Fibroblast of lung (primary cell): Measurements from ENCODE around the gene SUMF1. TPM values are rescaled to one million over a fixed set of nuclear protein-coding genes. Genes with fewer than 3 reads are reported as not detected.

Experiments
- DNase-seq, 2 donors: peaks; one replicate each; pipeline versions ENCODE4 v3.0.0 to v3.0.0-alpha.2; 2010; ENCODE audit warnings: low read depth in 2 of 2
- H2AFZ ChIP-seq: 2 replicates; pipeline ENCODE4 v1.5.1; 2012; ENCODE audit warnings: low read length, control low read depth, inconsistent platforms
- H3K27ac ChIP-seq: 2 replicates; pipeline ENCODE4 v1.5.1; 2011; ENCODE audit warnings: low read length, control low read depth; ENCODE audit not compliant: insufficient read depth
- H3K27me3 ChIP-seq: 2 replicates; pipeline ENCODE4 v1.5.1; 2011; ENCODE audit warnings: mild to moderate bottlenecking, low read length; ENCODE audit not compliant: control insufficient read depth, insufficient read depth
- H3K36me3 ChIP-seq: 2 replicates; pipeline ENCODE4 v1.5.1; 2011; ENCODE audit warnings: low read length; ENCODE audit not compliant: control insufficient read depth, insufficient read depth
- H3K4me1 ChIP-seq: 2 replicates; pipeline ENCODE4 v1.5.1; 2011; ENCODE audit warnings: low read length; ENCODE audit not compliant: control insufficient read depth, insufficient read depth; ENCODE audit errors: extremely low read depth
- H3K4me2 ChIP-seq: 2 replicates; pipeline ENCODE4 v1.5.1; 2011; ENCODE audit warnings: low read length, control low read depth; ENCODE audit not compliant: insufficient read depth; ENCODE audit errors: extremely low read depth
- H3K4me3 ChIP-seq, 4 experiments: fragments of 200-600 bp in 1 of 4; sonication (generic) in 1 of 4; replicated peaks in 1 of 4; 2 replicates each; pipeline ENCODE4 v1.5.1; 2011 to 2016; ENCODE audit warnings: low read length in 4 of 4, low read depth in 3 of 4, mild to moderate bottlenecking in 3 of 4, control low read depth in 2 of 4, inconsistent platforms in 1 of 4, mixed read lengths in 1 of 4; ENCODE audit not compliant: insufficient read depth in 1 of 4; ENCODE audit errors: control extremely low read depth in 1 of 4
- H3K79me2 ChIP-seq: 2 replicates; pipeline ENCODE4 v1.5.1; 2012; ENCODE audit warnings: mild to moderate bottlenecking, low read length, inconsistent platforms; ENCODE audit not compliant: control insufficient read depth, insufficient read depth
- H3K9ac ChIP-seq: 2 replicates; pipeline ENCODE4 v1.5.1; 2011; ENCODE audit warnings: mild to moderate bottlenecking, low read length, control low read depth; ENCODE audit not compliant: insufficient read depth
- H3K9me3 ChIP-seq: 2 replicates; pipeline ENCODE4 v1.5.1; 2012; ENCODE audit warnings: low read depth, low read length; ENCODE audit not compliant: control insufficient read depth, insufficient read depth
- H4K20me1 ChIP-seq: 2 replicates; pipeline ENCODE4 v1.5.1; 2011; ENCODE audit warnings: low read length; ENCODE audit not compliant: control insufficient read depth, insufficient read depth; ENCODE audit errors: extremely low read depth
- EZH2 ChIP-seq: IDR thresholded peaks from 2 replicates; pipeline ENCODE4 v1.5.1; 2012; ENCODE audit warnings: low read length, control low read depth, mild to moderate bottlenecking; ENCODE audit errors: missing control alignments
- polyA plus RNA-seq, 2 donors: library from polyadenylated mRNA; depleted of rRNA in 1 of 2; stranded (reverse) in 1 of 2; unstranded in 1 of 2; fragments of >200 nt; gene quantifications; 2 replicates each; pipeline ENCODE4 v1.2.1, GENCODE V29; 2011 to 2012; ENCODE audit warnings: missing spikeins in 1 of 2
- total RNA-seq: library from RNA; depleted of rRNA; stranded (reverse); fragments of >200 nt; gene quantifications from 2 replicates; pipeline ENCODE4 v1.2.1, GENCODE V29; 2014
- TF ChIP-seq, protein P1 (sequence below), 2 donors: IDR thresholded peaks in 1 of 2; conservative IDR thresholded peaks in 1 of 2; 1 replicate in 1 of 2; 2 replicates in 1 of 2; pipeline ENCODE4 v1.5.1; 2011 to 2012; ENCODE audit warnings: low read length in 2 of 2, control low read depth in 1 of 2, inconsistent platforms in 1 of 2, low read depth in 1 of 2, mild to moderate bottlenecking in 1 of 2

The SUMF1 gene
- total and polyA plus RNA-seq, 2 donors (not counting 1 experiment from before 2014, with no cell fraction given), result 50.0 to 64.6 TPM

GRCh38 chr3:4355401-4356219 is 111.5 kb downstream of the SUMF1 start:
- no peak overlapping the region for H3K27ac ChIP-seq
- peak; percentile 1 to 18 for DNase-seq
- no peaks in the 10 kb centered on the region for H3K79me2 ChIP-seq
- no peak overlapping the region for H2AFZ ChIP-seq
- H3K4me2 ChIP-seq, result peak overlapping the region; percentile 3
- H3K36me3 ChIP-seq, result no peaks in the 10 kb centered on the region
- H3K9ac ChIP-seq, result no peak overlapping the region
- H3K9me3 ChIP-seq, result no peaks in the 10 kb centered on the region
- no peaks in the 10 kb centered on the region for H3K27me3 ChIP-seq
- no peak for TF ChIP-seq EZH2
- TF ChIP-seq, protein P1, sequence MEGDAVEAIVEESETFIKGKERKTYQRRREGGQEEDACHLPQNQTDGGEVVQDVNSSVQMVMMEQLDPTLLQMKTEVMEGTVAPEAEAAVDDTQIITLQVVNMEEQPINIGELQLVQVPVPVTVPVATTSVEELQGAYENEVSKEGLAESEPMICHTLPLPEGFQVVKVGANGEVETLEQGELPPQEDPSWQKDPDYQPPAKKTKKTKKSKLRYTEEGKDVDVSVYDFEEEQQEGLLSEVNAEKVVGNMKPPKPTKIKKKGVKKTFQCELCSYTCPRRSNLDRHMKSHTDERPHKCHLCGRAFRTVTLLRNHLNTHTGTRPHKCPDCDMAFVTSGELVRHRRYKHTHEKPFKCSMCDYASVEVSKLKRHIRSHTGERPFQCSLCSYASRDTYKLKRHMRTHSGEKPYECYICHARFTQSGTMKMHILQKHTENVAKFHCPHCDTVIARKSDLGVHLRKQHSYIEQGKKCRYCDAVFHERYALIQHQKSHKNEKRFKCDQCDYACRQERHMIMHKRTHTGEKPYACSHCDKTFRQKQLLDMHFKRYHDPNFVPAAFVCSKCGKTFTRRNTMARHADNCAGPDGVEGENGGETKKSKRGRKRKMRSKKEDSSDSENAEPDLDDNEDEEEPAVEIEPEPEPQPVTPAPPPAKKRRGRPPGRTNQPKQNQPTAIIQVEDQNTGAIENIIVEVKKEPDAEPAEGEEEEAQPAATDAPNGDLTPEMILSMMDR (conservative IDR thresholded peaks at IDR 0.05 in 1 of 2, IDR thresholded peaks at IDR 0.05 in 1 of 2; ENCODE audit: low read depth in 1 of 2, low read length in 2 of 2), result no peak
- H3K4me1 ChIP-seq, result peaks cover 5% of the 10 kb centered on the region
- no peaks in the 10 kb centered on the region for H4K20me1 ChIP-seq
- no peak overlapping the region for H3K4me3 ChIP-seq

GRCh38 chr3:4351872-4352271 is 115.2 kb downstream of the SUMF1 start:
- Histone ChIP-seq H3K27me3 (no peaks in the 10 kb centered on the region), H3K9ac (no peak overlapping the region), H3K79me2 (no peaks in the 10 kb centered on the region), H4K20me1 (no peaks in the 10 kb centered on the region), H3K27ac (no peak overlapping the region), H2AFZ (no peak overlapping the region), H3K36me3 (no peaks in the 10 kb centered on the region), H3K9me3 (no peaks in the 10 kb centered on the region), H3K4me2 (no peak overlapping the region), H3K4me3 (no peak overlapping the region), H3K4me1 (peaks cover 2% of the 10 kb centered on the region)
- TF ChIP-seq, protein P1 (conservative IDR thresholded peaks at IDR 0.05 in 1 of 2, IDR thresholded peaks at IDR 0.05 in 1 of 2; ENCODE audit: low read depth in 1 of 2, low read length in 2 of 2), result no peak
- TF ChIP-seq EZH2, result no peak
- no peak for DNase-seq

DNA sequence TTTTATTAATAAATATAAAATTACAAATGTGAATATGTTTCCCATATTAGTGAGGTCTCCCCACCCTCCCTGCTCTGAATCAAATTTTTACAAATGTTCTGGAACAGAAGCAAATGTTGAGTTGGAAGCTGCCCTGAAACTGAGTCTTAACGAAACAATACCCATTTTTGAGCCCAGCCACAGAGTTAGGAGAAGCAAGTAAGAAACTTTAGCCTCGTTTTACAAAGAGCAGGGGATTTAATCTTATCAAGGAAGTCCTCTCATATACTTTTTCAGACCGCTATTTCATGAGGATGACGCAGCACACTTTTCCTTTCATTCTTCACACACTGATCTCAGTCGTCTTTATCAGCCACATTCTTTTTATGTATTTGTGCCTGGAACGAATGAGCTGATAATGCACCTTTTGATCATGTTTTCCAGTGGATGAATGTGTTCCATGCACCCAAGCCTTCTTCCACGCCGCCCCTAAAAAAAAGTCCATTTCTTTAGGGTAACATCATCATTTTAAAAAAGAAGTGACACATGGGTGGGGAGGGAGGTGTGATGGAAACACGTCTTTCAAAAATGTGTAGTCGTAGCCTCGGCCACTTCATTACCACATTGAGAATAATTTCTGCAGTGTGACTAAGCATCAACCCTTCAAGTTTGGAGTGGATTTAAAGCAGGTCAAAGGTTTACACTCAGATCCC is 115.8 kb downstream of the SUMF1 start:
- H3K4me1 ChIP-seq, result peaks cover 2% of the 10 kb centered on the region
- H3K27me3 ChIP-seq, result no peaks in the 10 kb centered on the region
- H3K9me3 ChIP-seq, result no peaks in the 10 kb centered on the region
- H3K4me3 ChIP-seq, result peak overlapping the region in 2 of 4 experiments; percentile 46 to 50
- peak overlapping the region; percentile 17 for H3K9ac ChIP-seq
- TF ChIP-seq, protein P1 (conservative IDR thresholded peaks at IDR 0.05 in 1 of 2, IDR thresholded peaks at IDR 0.05 in 1 of 2; ENCODE audit: low read depth in 1 of 2, low read length in 2 of 2), result no peak
- no peak for TF ChIP-seq EZH2
- peak overlapping the region; percentile 62 for H3K27ac ChIP-seq
- H4K20me1 ChIP-seq, result no peaks in the 10 kb centered on the region
- H2AFZ ChIP-seq, result no peak overlapping the region
- H3K4me2 ChIP-seq, result no peak overlapping the region
- DNase-seq, result peak; percentile 37 to 68
- no peaks in the 10 kb centered on the region for H3K36me3 ChIP-seq
- no peaks in the 10 kb centered on the region for H3K79me2 ChIP-seq
